Parathyroid adenoma (tissue), 2 donors: ENCODE measurements around the gene RAMP1.

Experiments
- H2AFZ ChIP-seq: fragments of 300-600 bp; sonication (generic); one replicate; pipeline ENCODE4 v1.7.0; 2017; ENCODE audit warnings: antibody characterized with exemption, mild to moderate bottlenecking
- H3K27ac ChIP-seq: fragments of 300-600 bp; sonication (generic); one replicate; pipeline ENCODE4 v1.7.0; 2017
- H3K27me3 ChIP-seq: fragments of 300-600 bp; sonication (generic); one replicate; pipeline ENCODE4 v1.7.0; 2017; ENCODE audit warnings: low read length; ENCODE audit not compliant: control insufficient read depth, insufficient read depth
- H3K36me3 ChIP-seq: fragments of 300-600 bp; sonication (generic); one replicate; pipeline ENCODE4 v1.7.0; 2017; ENCODE audit warnings: low read length; ENCODE audit not compliant: control insufficient read depth, insufficient read depth
- H3K4me1 ChIP-seq: fragments of 300-600 bp; sonication (generic); one replicate; pipeline ENCODE4 v1.7.0; 2017; ENCODE audit warnings: control low read depth
- H3K4me2 ChIP-seq: fragments of 300-600 bp; sonication (generic); one replicate; pipeline ENCODE4 v1.7.0; 2017; ENCODE audit warnings: low read length
- H3K4me3 ChIP-seq: fragments of 300-600 bp; sonication (generic); one replicate; pipeline ENCODE4 v1.7.0; 2017; ENCODE audit warnings: low read depth, low read length
- H3K79me2 ChIP-seq: fragments of 300-600 bp; sonication (generic); one replicate; pipeline ENCODE4 v1.7.0; 2017; ENCODE audit warnings: control low read depth
- H3K9ac ChIP-seq: fragments of 300-600 bp; sonication (generic); one replicate; pipeline ENCODE4 v1.7.0; 2017; ENCODE audit warnings: mild to moderate bottlenecking
- H3K9me3 ChIP-seq: fragments of 300-600 bp; sonication (generic); one replicate; pipeline ENCODE4 v1.7.0; 2017; ENCODE audit warnings: low read length; ENCODE audit not compliant: control insufficient read depth
- CTCF ChIP-seq: fragments of 300-600 bp; sonication (generic); IDR thresholded peaks from one replicate; pipeline ENCODE4 v1.7.0; 2017; ENCODE audit warnings: antibody characterized with exemption, mild to moderate bottlenecking
- donor health status: primary hyperparathyroidism.

Gene RAMP1

GRCh38 chr2:237875256-237876060 is 16.0 kb downstream of the RAMP1 start:
- H3K4me3 ChIP-seq, result no peak overlapping the region
- H3K9me3 ChIP-seq, result no peaks in the 10 kb centered on the region
- no peak overlapping the region for H3K4me2 ChIP-seq
- no peaks in the 10 kb centered on the region for H3K4me1 ChIP-seq
- no peak overlapping the region for H3K27ac ChIP-seq
- no peaks in the 10 kb centered on the region for H3K36me3 ChIP-seq
- no peak overlapping the region for H3K9ac ChIP-seq
- no peak for TF ChIP-seq CTCF
- H2AFZ ChIP-seq, result no peak overlapping the region
- H3K27me3 ChIP-seq, result no peaks in the 10 kb centered on the region
- H3K79me2 ChIP-seq, result no peaks in the 10 kb centered on the region

- Histone ChIP-seq H3K9ac (no peak overlapping the region), H3K27ac (no peak overlapping the region), H3K79me2 (no peaks in the 10 kb centered on the region), H3K4me3 (no peak overlapping the region), H3K27me3 (no peaks in the 10 kb centered on the region), H3K4me2 (no peak overlapping the region), H2AFZ (no peak overlapping the region), H3K9me3 (no peaks in the 10 kb centered on the region), H3K36me3 (no peaks in the 10 kb centered on the region), H3K4me1 (no peaks in the 10 kb centered on the region)
- no peak for TF ChIP-seq CTCF
Observed at GRCh38 chr2:237876061-237876526, 16.7 kb downstream of the RAMP1 start.

- H2AFZ ChIP-seq, result no peak overlapping the region
- no peak overlapping the region for H3K4me2 ChIP-seq
- H3K36me3 ChIP-seq, result no peaks in the 10 kb centered on the region
- no peak overlapping the region for H3K27ac ChIP-seq
- no peaks in the 10 kb centered on the region for H3K4me1 ChIP-seq
- no peaks in the 10 kb centered on the region for H3K79me2 ChIP-seq
- no peak for TF ChIP-seq CTCF
- H3K27me3 ChIP-seq, result no peaks in the 10 kb centered on the region
- no peak overlapping the region for H3K9ac ChIP-seq
- no peaks in the 10 kb centered on the region for H3K9me3 ChIP-seq
- H3K4me3 ChIP-seq, result no peak overlapping the region
Observed at GRCh38 chr2:237876532-237876931, 17.1 kb downstream of the RAMP1 start.

- Histone ChIP-seq H3K4me2 (no peak overlapping the region), H3K27me3 (no peaks in the 10 kb centered on the region), H3K79me2 (no peaks in the 10 kb centered on the region), H3K27ac (no peak overlapping the region), H2AFZ (no peak overlapping the region), H3K36me3 (no peaks in the 10 kb centered on the region), H3K9me3 (no peaks in the 10 kb centered on the region), H3K4me3 (no peak overlapping the region), H3K4me1 (no peaks in the 10 kb centered on the region), H3K9ac (no peak overlapping the region)
- TF ChIP-seq CTCF, result no peak
Observed at GRCh38 chr2:237876951-237877491, 17.6 kb downstream of the RAMP1 start.
